Measurements from ENCODE around the gene CD300LB. TPM values are rescaled to one million over a fixed set of nuclear protein-coding genes. Genes with fewer than 3 reads are reported as not detected.
"Not testable (repeated sequence)": the region's sequence is repeated elsewhere in the genome, so short reads cannot be mapped to it uniquely, and the experiment has no call there.

Gene CD300LB
- total RNA-seq, 6 experiments from 2014 or later: not detected

- H3K36me3 Mint-ChIP-seq (ENCODE audit: low read depth): peaks cover 18% of the 10 kb centered on the region
- peak overlapping the region; percentile 23; the same call in 1 of the 2 replicates for H3K4me3 Mint-ChIP-seq
- peak overlapping the region; percentile 70 for H3K27ac Mint-ChIP-seq
- peaks cover 72% of the 10 kb centered on the region for H3K9me3 Mint-ChIP-seq
- peaks cover 11% of the 10 kb centered on the region for H3K27me3 Mint-ChIP-seq (ENCODE audit: insufficient read depth)
- no peak for TF ChIP-seq CTCF (IDR thresholded peaks at IDR 0.05)
- peak; percentile 30 for DNase-seq
- H3K4me1 Mint-ChIP-seq (ENCODE audit: low read depth): no peaks in the 10 kb centered on the region
Measured at GRCh38 chr17:74513987-74514631, 17.2 kb downstream of the CD300LB start.

- peaks cover 9% of the 10 kb centered on the region for H3K27me3 Mint-ChIP-seq (ENCODE audit: insufficient read depth)
- H3K4me1 Mint-ChIP-seq (ENCODE audit: low read depth): no peaks in the 10 kb centered on the region
- DNase-seq: peak; percentile 1
- H3K9me3 Mint-ChIP-seq: peaks cover 68% of the 10 kb centered on the region
- H3K36me3 Mint-ChIP-seq (ENCODE audit: low read depth): peaks cover 18% of the 10 kb centered on the region
- TF ChIP-seq CTCF (IDR thresholded peaks at IDR 0.05): no peak
- no peak overlapping the region for H3K27ac Mint-ChIP-seq
- no peak overlapping the region for H3K4me3 Mint-ChIP-seq
Measured at GRCh38 chr17:74512624-74513091, 18.6 kb downstream of the CD300LB start.

- H3K4me1 Mint-ChIP-seq (ENCODE audit: low read depth): no peaks in the 10 kb centered on the region
- DNase-seq: no peak
- no peak for TF ChIP-seq CTCF (IDR thresholded peaks at IDR 0.05)
- H3K27ac Mint-ChIP-seq: no peak overlapping the region
- H3K27me3 Mint-ChIP-seq (ENCODE audit: insufficient read depth): peaks cover 9% of the 10 kb centered on the region
- peaks cover 18% of the 10 kb centered on the region for H3K36me3 Mint-ChIP-seq (ENCODE audit: low read depth)
- H3K4me3 Mint-ChIP-seq: no peak overlapping the region
- H3K9me3 Mint-ChIP-seq: peaks cover 68% of the 10 kb centered on the region
Measured at GRCh38 chr17:74512036-74512435, 19.2 kb downstream of the CD300LB start.

- Mint-ChIP-seq H3K9me3 (peaks cover 36% of the 10 kb centered on the region), H3K27me3 (ENCODE audit: insufficient read depth) (no peaks in the 10 kb centered on the region), H3K36me3 (ENCODE audit: low read depth) (no peaks in the 10 kb centered on the region), H3K4me3 (no peak overlapping the region), H3K4me1 (ENCODE audit: low read depth) (no peaks in the 10 kb centered on the region), H3K27ac (no peak overlapping the region)
- TF ChIP-seq CTCF (IDR thresholded peaks at IDR 0.05): no peak
- DNase-seq: no peak
Measured at GRCh38 chr17:74508156-74508555, 23.1 kb downstream of the CD300LB start.

GRCh38 chr17:74503949-74504348 lies 27.3 kb downstream of the CD300LB start:
- peaks cover 23% of the 10 kb centered on the region for H3K9me3 Mint-ChIP-seq
- DNase-seq; H3K36me3 Mint-ChIP-seq (ENCODE audit: low read depth); H3K4me3 Mint-ChIP-seq; H3K27me3 Mint-ChIP-seq (ENCODE audit: insufficient read depth); H3K27ac Mint-ChIP-seq; H3K4me1 Mint-ChIP-seq (ENCODE audit: low read depth): not testable (repeated sequence)

GRCh38 chr17:74502861-74503260 lies 28.4 kb downstream of the CD300LB start:
- peaks cover 1% of the 10 kb centered on the region; the same call in 1 of the 2 replicates for H3K27me3 Mint-ChIP-seq (ENCODE audit: insufficient read depth)
- TF ChIP-seq CTCF (IDR thresholded peaks at IDR 0.05): no peak
- no peaks in the 10 kb centered on the region for H3K36me3 Mint-ChIP-seq (ENCODE audit: low read depth)
- H3K4me3 Mint-ChIP-seq: no peak overlapping the region
- H3K4me1 Mint-ChIP-seq (ENCODE audit: low read depth): no peaks in the 10 kb centered on the region
- H3K9me3 Mint-ChIP-seq: peaks cover 18% of the 10 kb centered on the region
- H3K27ac Mint-ChIP-seq: no peak overlapping the region
- no peak for DNase-seq

Data from HFFc6 (cell line).